Measurements from ENCODE around the gene FAM13B. TPM values are rescaled to one million over a fixed set of nuclear protein-coding genes. Genes with fewer than 3 reads are reported as not detected.
"Not testable (repeated sequence)": the region's sequence is repeated elsewhere in the genome, so short reads cannot be mapped to it uniquely, and the experiment has no call there.

The FAM13B gene
- total RNA-seq, 1 donor from 2014 or later, result 57.9 TPM

GRCh38 chr5:137959488-137959887, 73.4 kb downstream of the FAM13B start:
- Mint-ChIP-seq H3K4me1 (peaks cover 4% of the 10 kb centered on the region), H3K27ac (no peak overlapping the region), H3K36me3 (peaks cover 24% of the 10 kb centered on the region), H3K27me3 (ENCODE audit: low read depth) (no peaks in the 10 kb centered on the region), H3K4me3 (no peak overlapping the region), H3K9me3 (no peaks in the 10 kb centered on the region)
- no peak for TF ChIP-seq CTCF (IDR thresholded peaks at IDR 0.05; ENCODE audit: unreplicated experiment)
- no peak for DNase-seq (ENCODE audit: low spot score in 2 of 2, unreplicated experiment in 2 of 2)

GRCh38 chr5:137957948-137958347, 74.9 kb downstream of the FAM13B start:
- Mint-ChIP-seq H3K4me1 (peaks cover 15% of the 10 kb centered on the region), H3K4me3 (no peak overlapping the region), H3K36me3 (peaks cover 24% of the 10 kb centered on the region), H3K27me3 (ENCODE audit: low read depth) (no peaks in the 10 kb centered on the region), H3K27ac (peak overlapping the region; percentile 67), H3K9me3 (no peaks in the 10 kb centered on the region)
- TF ChIP-seq CTCF (IDR thresholded peaks at IDR 0.05; ENCODE audit: unreplicated experiment), result no peak
- DNase-seq (ENCODE audit: low spot score in 2 of 2, unreplicated experiment in 2 of 2), result no peak

- H3K27me3 Mint-ChIP-seq (ENCODE audit: low read depth), result no peaks in the 10 kb centered on the region
- H3K4me3 Mint-ChIP-seq, result no peak overlapping the region
- peak overlapping the region; percentile 88 for H3K27ac Mint-ChIP-seq
- H3K4me1 Mint-ChIP-seq, result peaks cover 17% of the 10 kb centered on the region
- no peak for TF ChIP-seq CTCF (IDR thresholded peaks at IDR 0.05; ENCODE audit: unreplicated experiment)
- H3K36me3 Mint-ChIP-seq, result peaks cover 34% of the 10 kb centered on the region
- no peak for DNase-seq (ENCODE audit: low spot score in 2 of 2, unreplicated experiment in 2 of 2)
- no peaks in the 10 kb centered on the region for H3K9me3 Mint-ChIP-seq
Measured at GRCh38 chr5:137954131-137954879, 78.6 kb downstream of the FAM13B start.

GRCh38 chr5:137945825-137946224, 87.1 kb downstream of the FAM13B start:
- H3K4me3 Mint-ChIP-seq, result no peak overlapping the region
- peaks cover 54% of the 10 kb centered on the region for H3K36me3 Mint-ChIP-seq
- no peaks in the 10 kb centered on the region for H3K9me3 Mint-ChIP-seq
- no peak for DNase-seq (ENCODE audit: low spot score in 2 of 2, unreplicated experiment in 2 of 2)
- no peak for TF ChIP-seq CTCF (IDR thresholded peaks at IDR 0.05; ENCODE audit: unreplicated experiment)
- H3K27ac Mint-ChIP-seq, result no peak overlapping the region
- H3K27me3 Mint-ChIP-seq (ENCODE audit: low read depth), result no peaks in the 10 kb centered on the region
- H3K4me1 Mint-ChIP-seq, result no peaks in the 10 kb centered on the region

GRCh38 chr5:137944280-137944679, 88.6 kb downstream of the FAM13B start:
- H3K4me3 Mint-ChIP-seq; DNase-seq (ENCODE audit: low spot score in 2 of 2, unreplicated experiment in 2 of 2); H3K27ac Mint-ChIP-seq; H3K27me3 Mint-ChIP-seq (ENCODE audit: low read depth); H3K9me3 Mint-ChIP-seq; H3K4me1 Mint-ChIP-seq: not testable (repeated sequence)
- peaks cover 57% of the 10 kb centered on the region for H3K36me3 Mint-ChIP-seq

- no peaks in the 10 kb centered on the region for H3K27me3 Mint-ChIP-seq (ENCODE audit: low read depth)
- no peak overlapping the region for H3K27ac Mint-ChIP-seq
- H3K36me3 Mint-ChIP-seq, result peaks cover 47% of the 10 kb centered on the region
- no peak overlapping the region for H3K4me3 Mint-ChIP-seq
- H3K4me1 Mint-ChIP-seq, result no peaks in the 10 kb centered on the region
- no peaks in the 10 kb centered on the region for H3K9me3 Mint-ChIP-seq
- no peak for DNase-seq (ENCODE audit: low spot score in 2 of 2, unreplicated experiment in 2 of 2)
- TF ChIP-seq CTCF (IDR thresholded peaks at IDR 0.05; ENCODE audit: unreplicated experiment), result no peak
Measured at GRCh38 chr5:137939331-137939730, 93.5 kb downstream of the FAM13B start.
